Renal cortex interstitium (tissue), 15 donors: ENCODE data around the gene SPDYE5. TPM values are rescaled to one million over a fixed set of nuclear protein-coding genes. Genes with fewer than 3 reads are reported as not detected.
A peak's percentile ranks its signal among the peaks of the same experiment; 100 is the strongest.
"Not testable (repeated sequence)": the region's sequence is repeated elsewhere in the genome, so short reads cannot be mapped to it uniquely, and the experiment has no call there.

Source experiments
- DNase-seq, 11 donors: peaks; one replicate each; pipeline ENCODE4 v3.0.0-alpha.2; 2013; ENCODE audit warnings: low read depth in 9 of 11, low spot score in 4 of 11; ENCODE audit errors: extremely low read depth in 1 of 11
- long read RNA-seq, 16 experiments: transcript quantifications; one replicate each; lab custom pipeline, GENCODE V29; 2026
- polyA plus RNA-seq, 3 donors: library from polyadenylated mRNA; unstranded; fragments of 120-200 nt; gene quantifications; one replicate each; pipeline ENCODE4 v1.2.1, GENCODE V29; 2013; ENCODE audit not compliant: insufficient read length in 3 of 3

The SPDYE5 gene, protein sequence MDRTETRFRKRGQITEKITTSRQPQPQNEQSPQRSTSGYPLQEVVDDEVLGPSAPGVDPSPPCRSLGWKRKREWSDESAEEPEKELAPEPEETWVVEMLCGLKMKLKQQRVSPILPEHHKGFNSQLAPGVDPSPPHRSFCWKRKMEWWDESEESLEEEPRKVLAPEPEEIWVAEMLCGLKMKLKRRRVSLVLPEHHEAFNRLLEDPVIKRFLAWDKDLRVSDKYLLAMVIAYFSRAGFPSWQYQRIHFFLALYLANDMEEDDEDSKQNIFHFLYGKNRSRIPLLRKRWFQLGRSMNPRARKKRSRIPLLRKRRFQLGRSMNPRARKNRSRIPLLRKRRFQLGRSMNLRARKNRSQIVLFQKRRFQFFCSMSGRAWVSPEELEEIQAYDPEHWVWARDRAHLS
- 1 to 10 TPM; 2.2 to 5.0 (median 2.5) TPM for polyA plus RNA-seq
- long read RNA-seq, donor 1 = 0 reads
- long read RNA-seq, donor 2 = 0 reads
- long read RNA-seq, donor 3 = 0 reads
- long read RNA-seq, donor 4 = 0 reads
- long read RNA-seq, donor 5 = 0 reads
- long read RNA-seq, donor 6 = 0 reads
- long read RNA-seq, donor 7 = 0 reads
- long read RNA-seq, donor 8 = 0 reads
- long read RNA-seq, donor 9 = 0 reads
- long read RNA-seq, donor 10 = 0 reads
- long read RNA-seq, donor 11 = 0 reads
- long read RNA-seq, donor 12 = 0 reads
- long read RNA-seq, donor 13 = 0 reads
- long read RNA-seq, donor 14 = 0 reads
- long read RNA-seq, donor 15 = 0 reads
- long read RNA-seq, donor 16 = 0 reads

DNA sequence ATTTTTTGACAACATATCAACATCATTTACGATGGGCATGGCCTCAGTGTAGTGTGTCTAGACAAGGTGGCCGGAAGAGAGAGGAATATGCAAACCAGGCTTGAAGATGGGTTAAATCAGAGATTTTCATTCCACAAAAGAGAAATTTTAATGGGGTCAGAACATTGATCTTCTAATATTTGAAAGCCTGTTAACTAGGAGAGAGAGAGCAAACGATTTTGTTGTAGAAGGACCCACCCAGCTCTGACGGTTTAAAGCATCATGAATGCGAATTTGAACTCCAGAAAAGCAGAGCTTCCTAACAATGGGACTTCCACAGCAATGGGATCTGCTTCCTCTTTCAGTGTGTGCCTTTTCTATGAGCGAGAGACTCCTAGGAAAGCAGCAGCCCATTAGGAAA is at the start of gene SPDYE5:
Gene SPDYE5, plus strand, starts transcription at position 301 of the 400 bp plus-strand sequence. CDS start 1,728 bp downstream, outside the sequence.
- DNase-seq = not testable (repeated sequence)

DNA sequence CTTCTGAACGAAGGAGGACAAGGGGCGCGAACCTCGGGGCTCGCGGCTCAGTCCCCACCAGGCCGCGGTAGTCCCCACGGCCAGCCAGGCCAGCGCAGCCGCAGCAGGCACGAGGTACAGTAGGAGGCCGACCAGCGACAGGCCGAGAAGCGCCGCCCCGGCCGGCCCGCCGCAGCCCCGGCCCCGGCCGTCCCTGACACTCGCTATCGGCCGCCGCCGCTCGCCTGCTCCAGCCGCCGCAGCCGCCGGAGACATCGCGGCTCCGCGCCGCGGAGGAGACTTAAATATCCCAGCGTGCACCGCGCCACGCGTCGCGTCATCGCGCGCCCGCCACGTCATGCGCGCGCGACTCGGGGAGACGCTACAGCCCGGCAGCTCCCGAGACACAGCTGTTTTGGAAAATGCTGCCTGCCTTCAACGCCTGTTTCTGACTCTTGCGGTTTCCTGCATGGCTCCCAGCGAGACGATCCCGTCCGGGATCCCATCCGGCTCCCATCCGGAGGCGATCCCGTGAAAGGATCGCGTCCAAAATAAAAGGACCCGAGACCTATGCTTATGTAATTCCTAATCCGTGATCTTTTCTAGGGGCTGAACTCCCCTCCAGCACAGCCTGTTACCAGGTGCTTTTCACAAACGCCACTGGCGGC is 49.5 kb upstream of the SPDYE5 start:
- DNase-seq = peak in 4 of 11 donors; percentile 0 to 12 (median 2)

DNA sequence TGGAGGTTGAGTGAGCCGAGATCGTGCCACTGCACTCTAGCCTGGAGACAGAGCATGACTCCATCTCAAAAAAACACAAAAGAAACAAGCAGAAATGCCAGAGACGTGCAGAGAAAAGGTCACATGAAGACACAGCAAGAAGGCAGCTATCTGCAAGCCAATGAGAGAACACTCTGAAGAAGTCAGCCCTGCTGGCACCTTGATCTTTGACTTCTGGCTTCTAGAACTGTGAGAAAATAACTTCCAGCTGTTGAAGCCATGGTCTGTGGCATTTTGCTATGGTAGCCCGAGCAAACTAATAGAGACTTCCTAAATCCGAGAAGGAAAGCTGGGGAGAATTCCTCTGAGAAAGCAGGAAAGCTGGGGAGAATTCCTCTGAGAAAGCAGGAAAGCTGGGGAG is 42.2 kb upstream of the SPDYE5 start:
- DNase-seq = not testable (repeated sequence)

DNA sequence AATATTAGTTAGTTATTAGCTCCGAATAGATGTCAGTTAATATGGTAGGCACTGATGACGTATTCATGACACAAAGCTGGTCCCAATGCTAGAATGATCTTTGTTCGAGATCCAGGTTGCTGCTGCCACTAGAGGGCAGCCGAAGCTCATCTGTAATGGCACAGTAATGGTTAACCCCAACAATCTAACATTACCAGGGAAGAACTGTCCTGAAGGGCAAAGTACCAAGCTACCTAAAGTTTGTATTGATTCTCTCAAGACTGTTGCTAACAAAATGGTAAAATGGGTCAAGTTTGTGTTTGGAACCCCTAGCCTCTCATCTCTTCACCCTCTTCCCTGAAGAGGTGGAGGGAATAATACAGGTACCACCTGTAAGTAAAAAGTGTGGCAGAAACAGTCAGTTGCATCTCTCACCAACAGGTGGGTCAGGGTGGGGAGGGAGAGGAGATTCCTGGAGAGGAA is 39.6 kb upstream of the SPDYE5 start:
- not testable (repeated sequence) for DNase-seq

DNA sequence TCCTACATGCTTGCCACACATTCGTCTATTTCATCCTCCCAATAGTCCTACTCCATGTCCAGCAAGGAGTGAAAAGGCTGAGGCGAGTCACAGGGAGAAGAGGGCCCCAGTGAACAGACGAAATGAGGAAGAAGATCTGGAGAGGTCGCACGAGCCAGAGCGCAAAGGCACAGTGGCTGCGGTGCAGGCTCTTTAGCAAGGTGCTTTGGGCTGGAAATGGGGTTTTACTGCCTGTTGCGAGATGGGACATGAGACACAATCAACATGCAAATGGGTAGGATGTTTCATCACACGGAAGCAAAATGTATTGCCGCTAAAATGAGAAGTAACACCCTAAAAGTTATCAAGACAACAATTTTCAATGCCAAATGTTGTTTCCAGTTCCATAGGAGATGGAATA is 35.7 kb upstream of the SPDYE5 start:
- not testable (repeated sequence) for DNase-seq

DNA sequence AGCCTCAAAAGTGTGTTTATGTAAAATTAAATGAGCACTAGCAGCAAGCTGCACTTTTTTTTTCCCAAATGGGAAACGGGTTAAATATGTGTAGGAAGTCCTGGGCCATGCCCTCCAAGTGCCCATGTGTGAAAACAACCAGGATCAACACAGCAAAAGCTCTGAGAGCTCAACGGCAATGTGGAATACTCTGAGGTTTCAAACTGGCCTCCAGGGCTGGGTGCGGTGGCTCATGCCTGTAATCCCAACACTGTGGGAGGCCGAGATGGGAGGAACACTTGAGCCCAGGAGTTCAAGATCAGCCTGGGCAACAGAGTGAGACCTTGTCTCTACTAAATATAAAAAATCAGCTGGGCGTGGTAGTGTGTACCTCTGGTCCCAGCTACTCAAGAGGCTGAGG is 34.1 kb upstream of the SPDYE5 start:
- not testable (repeated sequence) for DNase-seq

DNA sequence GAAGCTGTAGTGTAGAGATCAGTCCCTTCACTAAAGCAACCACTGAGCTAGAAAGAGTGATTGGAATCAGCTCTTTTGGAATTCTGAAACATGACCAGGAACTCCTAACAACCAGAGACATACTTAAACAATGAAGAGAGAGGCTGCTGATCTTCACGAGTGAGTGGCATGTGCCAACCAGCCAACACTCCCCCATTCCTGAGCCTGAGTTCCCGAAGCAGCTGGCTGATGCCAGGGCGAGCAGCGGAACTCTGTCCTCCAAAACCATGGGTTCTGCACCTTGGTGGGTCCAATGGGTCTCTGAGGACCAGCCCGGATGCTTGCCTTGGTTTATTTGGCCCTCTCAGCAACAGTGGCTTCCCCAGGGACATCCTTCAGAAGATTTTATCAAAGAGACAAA is 31.6 kb upstream of the SPDYE5 start:
- DNase-seq = not testable (repeated sequence)

DNA sequence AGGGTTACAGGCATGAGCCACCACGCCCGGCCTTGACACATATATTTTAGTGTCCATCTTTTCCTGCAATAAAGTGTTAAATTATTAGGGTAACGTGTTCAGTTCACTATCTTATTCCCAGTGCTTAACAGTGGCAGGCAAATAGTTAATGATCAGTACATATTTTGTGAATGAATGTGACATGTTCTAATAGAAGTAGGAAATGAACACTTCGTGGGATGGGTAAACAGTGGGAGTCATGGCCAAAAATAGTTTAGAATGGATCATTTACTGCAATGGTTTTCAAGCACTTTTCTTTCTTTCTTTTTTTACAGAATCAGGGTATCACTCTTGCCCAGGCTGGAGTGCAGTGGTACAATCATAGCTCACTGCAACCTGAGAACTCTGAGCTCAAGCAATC is 22.0 kb upstream of the SPDYE5 start:
- not testable (repeated sequence) for DNase-seq

DNA sequence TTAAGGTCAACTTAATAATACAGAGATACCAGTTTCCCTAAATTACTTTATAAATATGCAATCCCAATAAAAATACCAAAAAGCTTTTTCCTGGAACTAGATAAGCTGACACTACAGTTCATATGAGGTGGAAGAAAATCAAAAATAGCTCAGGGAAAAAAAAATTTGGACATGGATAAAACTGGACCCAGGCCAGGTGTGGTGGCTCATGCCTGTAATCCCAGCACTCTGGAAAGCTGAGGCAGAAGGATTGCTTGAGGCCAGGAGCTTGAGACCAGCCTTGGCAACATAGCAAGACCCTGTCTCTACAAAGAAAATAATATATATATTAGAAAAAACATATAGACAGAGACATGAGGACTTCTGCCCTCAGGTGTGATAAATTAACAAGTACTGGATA is 14.7 kb upstream of the SPDYE5 start:
- not testable (repeated sequence) for DNase-seq

DNA sequence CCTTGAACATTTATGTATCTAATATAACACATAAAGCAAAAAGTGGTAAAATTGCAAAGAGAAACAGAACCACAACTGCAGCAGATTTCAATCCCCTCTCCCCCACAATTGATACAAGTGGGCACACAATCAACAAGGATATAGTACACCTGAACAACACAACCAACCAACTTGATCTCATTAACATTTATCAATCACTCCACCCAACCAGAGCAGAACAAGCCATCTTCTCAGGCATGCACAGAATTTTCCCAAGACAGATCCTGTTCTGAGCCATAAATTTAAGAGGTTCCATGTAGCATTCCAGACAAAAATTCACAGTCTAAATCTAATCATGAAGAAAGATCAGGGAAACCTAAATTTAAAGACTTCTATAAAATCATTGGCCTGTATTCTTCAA is 11.8 kb upstream of the SPDYE5 start:
- DNase-seq = not testable (repeated sequence)

DNA sequence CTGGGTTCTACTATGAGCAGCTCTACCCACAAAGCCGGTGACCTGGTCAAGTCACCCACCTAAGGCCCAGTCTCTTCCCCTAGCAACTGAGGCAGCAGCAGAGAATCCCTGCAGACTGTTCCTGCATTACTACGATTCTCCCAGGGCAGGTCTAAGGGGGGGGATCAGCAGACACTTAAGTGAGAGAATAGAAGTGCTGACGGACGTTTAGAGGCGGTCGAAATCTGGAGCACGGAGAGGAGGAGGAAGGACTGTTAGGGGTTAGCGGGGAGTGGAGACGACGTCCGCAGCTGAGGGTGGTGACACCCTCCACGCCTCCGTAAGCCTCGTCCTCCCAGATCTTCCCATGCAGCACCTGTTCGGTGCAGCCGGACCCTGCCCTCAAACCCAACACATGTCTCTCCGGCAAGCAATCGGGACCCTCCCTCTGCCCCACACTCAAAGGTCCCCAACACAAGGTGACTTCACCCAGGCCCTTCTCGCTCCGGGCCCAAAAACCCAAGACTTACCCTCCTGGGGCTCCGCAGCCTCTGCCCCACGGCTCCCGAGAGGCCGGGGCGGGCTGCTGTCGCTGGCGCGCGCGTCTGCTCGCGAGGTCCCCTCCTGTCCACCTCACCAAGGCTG is 6.7 kb upstream of the SPDYE5 start:
- DNase-seq = peak in 2 of 11 donors; percentile 1 to 3

DNA sequence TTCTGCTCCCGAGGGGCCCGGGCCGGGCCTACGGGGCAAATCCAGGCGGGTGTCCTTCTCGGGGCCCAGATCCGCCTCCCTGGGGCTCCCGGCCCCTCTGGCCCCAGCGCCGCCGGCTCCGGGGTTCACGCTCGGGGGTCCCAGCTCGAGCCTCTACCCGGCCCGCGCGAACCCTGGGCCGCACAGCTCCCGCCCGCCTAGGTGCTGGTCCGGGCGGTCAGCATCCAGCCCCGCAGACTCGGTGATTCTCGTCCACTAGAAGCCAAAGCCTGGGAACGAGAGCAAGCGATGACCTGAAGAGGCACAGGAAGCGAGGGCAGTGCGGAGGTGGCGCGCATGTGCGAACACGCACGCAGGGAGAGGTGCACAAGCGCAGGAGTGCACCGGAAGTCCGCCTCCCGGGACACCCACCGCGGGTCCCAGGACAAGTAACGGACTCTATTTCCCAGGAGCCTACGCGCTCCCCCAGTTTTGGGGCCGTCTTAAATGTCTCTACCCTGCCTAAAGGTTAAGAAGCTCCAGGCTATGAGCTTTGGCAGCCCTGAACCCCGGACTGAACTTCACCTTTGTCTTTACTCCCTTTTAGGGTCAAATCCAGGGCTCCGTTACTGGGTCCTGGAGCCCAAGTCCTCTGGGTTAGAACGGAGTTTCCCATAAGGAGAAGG is 6.0 kb upstream of the SPDYE5 start, which contains the start of gene POM121C:
Gene POM121C, minus strand, starts transcription at position 321 of the 665 bp plus-strand sequence. CDS start 44,803 bp downstream, outside the sequence.
- peak; percentile 71 to 91 (median 83) for DNase-seq

DNA sequence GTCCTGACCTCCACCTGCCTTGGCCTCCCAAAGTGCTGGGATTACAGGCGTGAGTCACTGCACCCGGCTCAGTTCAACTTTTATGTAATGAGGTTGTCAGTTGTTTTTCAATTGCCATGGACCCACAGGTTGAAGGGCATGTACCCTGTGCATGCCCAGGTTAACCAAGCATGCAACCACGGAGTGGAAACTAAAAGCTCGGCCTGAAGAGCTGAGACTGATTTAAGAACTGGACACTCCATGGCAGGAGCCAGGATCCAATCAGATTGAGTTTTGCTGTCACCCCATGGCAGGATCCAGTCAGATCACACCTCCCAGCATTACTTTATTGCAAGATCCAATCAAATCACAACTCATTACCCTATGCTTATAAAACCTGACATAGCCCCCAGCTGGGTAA is 16.9 kb downstream of the SPDYE5 start:
- DNase-seq = not testable (repeated sequence)

DNA sequence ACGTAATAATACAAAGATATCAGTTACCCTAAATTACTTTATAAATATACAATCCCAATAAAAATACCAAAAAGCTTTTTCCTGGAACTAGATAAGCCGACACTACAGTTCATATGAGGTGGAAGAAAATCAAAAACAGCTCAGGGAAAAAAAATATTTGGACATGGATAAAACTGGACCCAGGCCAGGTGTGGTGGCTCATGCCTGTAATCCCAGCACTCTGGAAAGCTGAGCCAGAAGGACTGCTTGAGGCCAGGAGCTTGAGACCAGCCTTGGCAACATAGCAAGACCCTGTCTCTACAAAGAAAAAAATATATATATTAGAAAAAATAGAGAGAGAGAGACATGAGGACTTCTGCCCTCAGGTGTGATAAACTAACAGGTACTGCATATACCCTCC is 26.7 kb downstream of the SPDYE5 start:
- DNase-seq = not testable (repeated sequence)

DNA sequence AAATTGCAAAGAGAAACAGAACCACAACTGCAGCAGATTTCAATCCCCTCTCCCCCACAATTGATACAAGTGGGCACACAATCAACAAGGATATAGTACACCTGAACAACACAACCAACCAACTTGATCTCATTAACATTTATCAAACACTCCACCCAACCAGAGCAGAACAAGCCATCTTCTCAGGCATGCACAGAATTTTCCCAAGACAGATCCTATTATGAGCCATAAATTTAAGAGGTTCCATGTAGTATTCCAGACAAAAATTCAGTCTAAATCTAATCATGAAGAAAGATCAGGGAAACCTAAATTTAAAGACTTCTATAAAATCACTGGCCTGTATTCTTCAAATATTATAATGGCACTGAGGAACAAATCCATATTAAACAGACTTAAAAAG is 29.6 kb downstream of the SPDYE5 start:
- not testable (repeated sequence) for DNase-seq

DNA sequence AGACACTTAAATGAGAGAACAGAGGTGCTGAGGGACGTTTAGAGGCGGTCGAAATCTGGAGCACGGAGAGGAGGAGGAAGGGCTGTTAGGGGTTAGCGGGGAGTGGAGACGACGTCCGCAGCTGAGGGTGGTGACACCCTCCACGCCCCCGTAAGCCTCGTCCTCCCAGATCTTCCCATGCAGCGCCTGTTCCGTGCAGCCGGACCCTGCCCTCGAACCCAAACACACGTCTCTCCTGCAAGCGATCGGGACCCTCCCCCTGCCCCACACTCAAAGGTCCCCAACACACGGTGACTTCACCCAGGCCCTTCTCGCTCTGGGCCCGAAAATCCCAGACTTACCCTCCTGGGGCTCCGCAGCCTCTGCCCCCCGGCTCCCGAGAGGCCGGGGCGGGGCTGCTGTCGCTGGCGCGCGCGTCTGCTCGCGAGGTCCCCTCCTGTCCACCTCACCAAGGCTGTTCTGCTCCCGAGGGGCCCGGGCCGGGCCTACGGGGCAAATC is 35.2 kb downstream of the SPDYE5 start:
- DNase-seq = peak in 1 of 11 donors; percentile 7

DNA sequence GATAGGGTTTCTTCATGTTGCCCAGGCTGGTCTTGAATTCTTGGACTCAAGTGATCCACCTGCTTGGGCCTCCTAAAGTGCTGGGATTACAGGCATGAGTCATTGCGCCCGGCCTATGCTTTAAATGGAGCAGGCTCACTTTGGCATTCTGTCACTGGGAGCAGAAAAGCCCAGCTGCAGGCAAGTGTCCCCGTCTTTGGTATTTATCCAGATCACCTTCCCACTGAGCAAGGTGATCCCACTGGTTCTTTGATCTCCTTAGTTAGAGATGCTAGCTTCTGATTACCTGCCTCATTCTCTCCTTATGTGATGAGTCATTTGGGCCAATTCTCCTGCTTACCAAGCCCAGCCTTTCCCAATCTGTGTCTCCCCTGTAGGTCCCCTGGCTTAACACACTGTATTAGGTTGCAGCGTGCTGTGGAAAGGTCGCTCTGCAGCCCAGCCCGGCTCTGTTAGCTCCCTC is 39.3 kb downstream of the SPDYE5 start:
- DNase-seq = no peak

DNA sequence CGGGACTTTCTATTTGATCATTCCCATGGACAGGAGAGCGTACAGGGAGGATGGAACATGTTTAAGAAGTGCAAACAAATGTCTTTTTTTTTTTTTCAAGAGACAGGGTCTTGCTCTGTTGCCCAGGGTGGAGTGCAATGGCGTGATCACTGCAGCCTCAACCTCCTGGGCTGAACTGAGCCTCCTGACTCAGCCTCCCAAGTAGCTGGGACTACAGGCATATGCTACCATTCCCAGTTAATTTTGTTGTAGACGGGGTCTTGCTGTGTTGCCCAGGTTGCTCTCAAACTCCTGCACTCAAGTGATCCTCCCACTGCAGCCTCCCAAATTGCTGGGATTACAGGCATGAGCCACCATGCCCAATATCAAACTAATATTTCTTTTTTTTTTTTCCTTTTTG is 40.5 kb downstream of the SPDYE5 start:
- no peak for DNase-seq
